Tibial nerve (tissue), 4 donors: ENCODE results near the gene GLUD1. TPM values are rescaled to one million over a fixed set of nuclear protein-coding genes. Genes with fewer than 3 reads are reported as not detected.

Experiments
- DNase-seq, 2 donors: peaks; one replicate each; pipeline ENCODE4 v3.0.0-alpha.2; 2019; ENCODE audit warnings: low spot score in 2 of 2
- H3K27ac ChIP-seq, 4 donors: fragments of 200-600 bp; sonication (generic) in 3 of 4; one replicate each; pipeline ENCODE4 v1.5.1; 2017 to 2019; ENCODE audit warnings: mild to moderate bottlenecking in 1 of 4
- H3K27me3 ChIP-seq, 2 donors: fragments of 200-600 bp; sonication (generic) in 1 of 2; one replicate each; pipeline versions ENCODE4 v1.5.1 to v1.6.0; 2017 to 2019
- H3K36me3 ChIP-seq, 3 donors: fragments of 200-600 bp; sonication (generic); one replicate each; pipeline ENCODE4 v1.5.1; 2018 to 2019
- H3K4me1 ChIP-seq, 4 donors: fragments of 200-600 bp; sonication (generic) in 3 of 4; one replicate each; pipeline ENCODE4 v1.5.1; 2017 to 2019
- H3K4me3 ChIP-seq, 4 donors: fragments of 200-600 bp; sonication (generic) in 3 of 4; one replicate each; pipeline ENCODE4 v1.5.1; 2017 to 2019; ENCODE audit warnings: mild to moderate bottlenecking in 1 of 4, moderate library complexity in 1 of 4
- H3K9me3 ChIP-seq, 4 donors: fragments of 200-600 bp; sonication (generic) in 3 of 4; one replicate each; pipeline ENCODE4 v1.5.1; 2017 to 2019
- CTCF ChIP-seq, 5 experiments: fragments of 200-600 bp in 3 of 5; fragments of 450-650 bp in 2 of 5; sonication (generic) in 3 of 5; IDR thresholded peaks; one replicate each; pipeline ENCODE4 v1.5.1; 2016 to 2019; ENCODE audit warnings: antibody characterized with exemption in 5 of 5, mild to moderate bottlenecking in 3 of 5, moderate library complexity in 2 of 5
- EP300 ChIP-seq, 2 donors: sonication (generic); formaldehyde crosslinking; IDR thresholded peaks; one replicate each; pipeline ENCODE4 v1.6.1; 2017; ENCODE audit warnings: antibody characterized with exemption in 2 of 2, mild to moderate bottlenecking in 1 of 2
- POLR2A ChIP-seq, 2 donors: fragments of 450-650 bp; IDR thresholded peaks; one replicate each; pipeline ENCODE4 v1.6.1; 2017; ENCODE audit warnings: antibody characterized with exemption in 2 of 2, mild to moderate bottlenecking in 2 of 2, moderate library complexity in 2 of 2
- WGBS, 2 donors: methylation state at CpG; one replicate each; pipeline ENCODE4 v1.1.5; 2018; 5-methylcytosine and 5-hydroxymethylcytosine counted together
- total RNA-seq, 4 donors: library from RNA; depleted of rRNA; stranded (reverse); fragments of >200 nt; gene quantifications; one replicate each; pipeline ENCODE4 v1.1.0, GENCODE V29; 2016

The GLUD1 gene
- total RNA-seq, 4 donors from 2014 or later: 204 to 241 (median 223) TPM

GRCh38 chr10:87068281-87068680, 26.4 kb downstream of the GLUD1 start:
- Histone ChIP-seq H3K36me3 (peaks cover 0 to 95% (median 16%) of the 10 kb centered on the region in 3 donors), H3K4me1 (no peaks in the 10 kb centered on the region), H3K27me3 (no peaks in the 10 kb centered on the region), H3K4me3 (no peak overlapping the region), H3K9me3 (no peaks in the 10 kb centered on the region), H3K27ac (no peak overlapping the region)
- TF ChIP-seq EP300 (IDR thresholded peaks at IDR 0.05): no peak
- TF ChIP-seq POLR2A (IDR thresholded peaks at IDR 0.05): no peak
- TF ChIP-seq CTCF (IDR thresholded peaks at IDR 0.05): no peak
- DNase-seq: no peak
- WGBS, 2 donors: 56 to 57% methylated on average over 1 of the region's 1 CpG

GRCh38 chr10:87066865-87067264, 27.8 kb downstream of the GLUD1 start:
- no peak overlapping the region for H3K4me3 ChIP-seq
- 100% methylated on average over 1 of the region's 1 CpG for WGBS, 2 donors
- no peak for DNase-seq
- H3K36me3 ChIP-seq: peaks cover 0 to 94% (median 21%) of the 10 kb centered on the region in 3 donors
- no peaks in the 10 kb centered on the region for H3K27me3 ChIP-seq
- H3K9me3 ChIP-seq: no peaks in the 10 kb centered on the region
- TF ChIP-seq CTCF (IDR thresholded peaks at IDR 0.05) (no peak), EP300 (IDR thresholded peaks at IDR 0.05) (no peak), POLR2A (IDR thresholded peaks at IDR 0.05) (no peak)
- no peak overlapping the region for H3K27ac ChIP-seq
- H3K4me1 ChIP-seq: no peaks in the 10 kb centered on the region

GRCh38 chr10:87066178-87066577, 28.5 kb downstream of the GLUD1 start:
- no peak for TF ChIP-seq CTCF (IDR thresholded peaks at IDR 0.05)
- TF ChIP-seq POLR2A (IDR thresholded peaks at IDR 0.05): no peak
- TF ChIP-seq EP300 (IDR thresholded peaks at IDR 0.05): no peak
- no peak for DNase-seq
- Histone ChIP-seq H3K4me1 (no peaks in the 10 kb centered on the region), H3K27ac (no peak overlapping the region), H3K4me3 (no peak overlapping the region), H3K36me3 (peaks cover 0 to 94% (median 28%) of the 10 kb centered on the region in 3 donors), H3K9me3 (no peaks in the 10 kb centered on the region), H3K27me3 (no peaks in the 10 kb centered on the region)
- WGBS, 2 donors: 94 to 98% methylated on average over 2 of the region's 2 CpGs

GRCh38 chr10:87064651-87065050, 30.0 kb downstream of the GLUD1 start:
- H3K27ac ChIP-seq: no peak overlapping the region
- 59% methylated on average over 5 of the region's 5 CpGs for WGBS, 2 donors
- TF ChIP-seq CTCF (IDR thresholded peaks at IDR 0.05) (no peak), POLR2A (IDR thresholded peaks at IDR 0.05) (no peak), EP300 (IDR thresholded peaks at IDR 0.05) (no peak)
- DNase-seq: no peak
- H3K4me3 ChIP-seq: no peak overlapping the region
- H3K36me3 ChIP-seq: peaks cover 0 to 94% (median 32%) of the 10 kb centered on the region in 3 donors
- no peaks in the 10 kb centered on the region for H3K9me3 ChIP-seq
- no peaks in the 10 kb centered on the region for H3K27me3 ChIP-seq
- H3K4me1 ChIP-seq: no peaks in the 10 kb centered on the region

GRCh38 chr10:87060280-87060928, 34.2 kb downstream of the GLUD1 start:
- Histone ChIP-seq H3K27ac (no peak overlapping the region), H3K36me3 (peaks cover 0 to 95% (median 38%) of the 10 kb centered on the region in 3 donors), H3K27me3 (no peaks in the 10 kb centered on the region), H3K9me3 (no peaks in the 10 kb centered on the region), H3K4me3 (no peak overlapping the region), H3K4me1 (peaks cover 0 to 12% (median 0%) of the 10 kb centered on the region in 4 donors)
- no peak for TF ChIP-seq POLR2A (IDR thresholded peaks at IDR 0.05)
- no peak for TF ChIP-seq CTCF (IDR thresholded peaks at IDR 0.05)
- TF ChIP-seq EP300 (IDR thresholded peaks at IDR 0.05): no peak
- DNase-seq: no peak
- WGBS, 2 donors: 86 to 94% methylated on average over 6 of the region's 6 CpGs
